ENCODE data around the gene RASAL2. TPM values are rescaled to one million over a fixed set of nuclear protein-coding genes. Genes with fewer than 3 reads are reported as not detected.

The RASAL2 gene
- total RNA-seq, 1 donor from 2014 or later, result 7.7 TPM

GRCh38 chr1:178506669-178507068, 412.8 kb downstream of the RASAL2 start:
- DNase-seq (ENCODE audit: low read depth), result no peak
- no peak overlapping the region for H3K4me3 ChIP-seq (ENCODE audit: low read depth, low read length)
- TF ChIP-seq, protein P1, sequence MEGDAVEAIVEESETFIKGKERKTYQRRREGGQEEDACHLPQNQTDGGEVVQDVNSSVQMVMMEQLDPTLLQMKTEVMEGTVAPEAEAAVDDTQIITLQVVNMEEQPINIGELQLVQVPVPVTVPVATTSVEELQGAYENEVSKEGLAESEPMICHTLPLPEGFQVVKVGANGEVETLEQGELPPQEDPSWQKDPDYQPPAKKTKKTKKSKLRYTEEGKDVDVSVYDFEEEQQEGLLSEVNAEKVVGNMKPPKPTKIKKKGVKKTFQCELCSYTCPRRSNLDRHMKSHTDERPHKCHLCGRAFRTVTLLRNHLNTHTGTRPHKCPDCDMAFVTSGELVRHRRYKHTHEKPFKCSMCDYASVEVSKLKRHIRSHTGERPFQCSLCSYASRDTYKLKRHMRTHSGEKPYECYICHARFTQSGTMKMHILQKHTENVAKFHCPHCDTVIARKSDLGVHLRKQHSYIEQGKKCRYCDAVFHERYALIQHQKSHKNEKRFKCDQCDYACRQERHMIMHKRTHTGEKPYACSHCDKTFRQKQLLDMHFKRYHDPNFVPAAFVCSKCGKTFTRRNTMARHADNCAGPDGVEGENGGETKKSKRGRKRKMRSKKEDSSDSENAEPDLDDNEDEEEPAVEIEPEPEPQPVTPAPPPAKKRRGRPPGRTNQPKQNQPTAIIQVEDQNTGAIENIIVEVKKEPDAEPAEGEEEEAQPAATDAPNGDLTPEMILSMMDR (conservative IDR thresholded peaks at IDR 0.05; ENCODE audit: low read depth, low read length), result no peak

- DNase-seq (ENCODE audit: low read depth), result no peak
- H3K4me3 ChIP-seq (ENCODE audit: low read depth, low read length), result no peak overlapping the region
- TF ChIP-seq, protein P1 (conservative IDR thresholded peaks at IDR 0.05; ENCODE audit: low read depth, low read length), result no peak
Measured at GRCh38 chr1:178509414-178510007, 415.6 kb downstream of the RASAL2 start.

DNA sequence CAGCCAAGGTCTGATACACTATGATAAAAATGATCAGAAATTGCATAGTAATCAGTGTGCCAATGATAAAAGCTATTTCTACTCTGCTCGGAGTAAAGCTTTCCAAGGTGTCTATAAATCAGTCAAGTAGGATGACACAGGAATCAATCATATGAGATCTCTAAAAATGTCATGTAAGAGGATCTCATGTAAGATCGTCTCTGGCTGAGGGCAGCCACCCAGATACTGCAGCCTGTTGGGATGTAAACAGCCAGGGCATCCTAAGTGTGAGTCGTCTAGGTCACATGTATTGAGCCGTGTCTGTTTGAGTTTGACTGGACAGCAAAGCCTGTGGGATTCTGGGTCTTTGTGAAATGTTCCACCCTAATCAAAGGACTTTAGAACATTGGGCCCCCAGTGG, 416.3 kb downstream of the RASAL2 start:
- no peak for DNase-seq (ENCODE audit: low read depth)
- TF ChIP-seq, protein P1 (conservative IDR thresholded peaks at IDR 0.05; ENCODE audit: low read depth, low read length), result no peak
- no peak overlapping the region for H3K4me3 ChIP-seq (ENCODE audit: low read depth, low read length)

- no peak within 1 kb of the TSS for H3K4me3 ChIP-seq (ENCODE audit: low read depth, low read length)
- TF ChIP-seq, protein P1 (conservative IDR thresholded peaks at IDR 0.05; ENCODE audit: low read depth, low read length), result no peak
- no peak for DNase-seq (ENCODE audit: low read depth)
Measured at GRCh38 chr1:178512566-178513277, 418.8 kb downstream of the RASAL2 start, which contains the start of gene TEX35. Gene TEX35, plus strand, starts transcription at chr1:178513109. Its CDS starts 80 bp downstream, at chr1:178513189.

DNA sequence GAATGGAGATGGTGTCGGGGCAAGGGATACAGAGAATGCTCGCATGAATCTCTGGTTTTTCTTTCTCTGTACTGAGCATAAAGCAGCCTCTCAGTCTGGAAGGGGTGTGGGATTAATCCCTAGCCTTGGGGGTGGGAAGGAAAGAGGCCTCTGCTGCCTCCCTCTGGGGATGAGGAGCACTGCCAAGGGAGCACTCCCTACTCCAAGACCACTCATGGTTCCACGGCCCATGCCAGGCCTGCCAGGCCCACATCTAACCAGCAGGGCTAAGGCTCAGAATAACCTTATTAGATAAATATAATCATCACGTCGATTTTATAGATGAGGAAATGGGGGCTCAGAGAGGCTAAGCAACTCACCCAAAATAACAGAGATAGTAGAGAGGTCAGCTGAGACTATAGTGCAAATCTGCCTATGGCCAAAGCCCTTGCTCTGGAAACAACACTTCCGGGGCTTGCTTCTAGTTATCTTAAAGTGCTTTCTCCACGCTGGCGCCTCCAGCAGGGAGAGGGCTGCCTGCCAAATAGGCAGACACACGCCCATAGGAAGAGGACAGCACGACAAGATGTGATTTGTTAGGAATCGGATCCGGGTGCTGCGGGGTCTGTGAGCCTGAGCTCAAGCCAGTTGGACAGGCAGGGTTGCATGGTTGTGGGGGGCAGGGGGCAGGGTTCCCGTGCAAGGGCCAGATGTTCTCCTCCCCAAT, 419.5 kb downstream of the RASAL2 start:
- DNase-seq (ENCODE audit: low read depth), result no peak
- no peak overlapping the region for H3K4me3 ChIP-seq (ENCODE audit: low read depth, low read length)
- TF ChIP-seq, protein P1 (conservative IDR thresholded peaks at IDR 0.05; ENCODE audit: low read depth, low read length), result peak; percentile 3

- TF ChIP-seq, protein P1 (conservative IDR thresholded peaks at IDR 0.05; ENCODE audit: low read depth, low read length), result no peak
- no peak for DNase-seq (ENCODE audit: low read depth)
- H3K4me3 ChIP-seq (ENCODE audit: low read depth, low read length), result no peak overlapping the region
Measured at GRCh38 chr1:178516110-178516509, 422.2 kb downstream of the RASAL2 start.

Data from epithelial cell of proximal tubule (primary cell).